C4-2B (cell line): Measurements from ENCODE around the gene CYREN.

Experiments used
- H3K27ac ChIP-seq: fragments of 450-650 bp; 2 replicates; pipeline ENCODE4 v1.5.1; 2017
- ZFX ChIP-seq: fragments of 450-650 bp; IDR thresholded peaks from 2 replicates; pipeline ENCODE4 v1.6.1; 2017
- TF ChIP-seq, protein P1 (sequence below): fragments of 450-650 bp; conservative IDR thresholded peaks from 2 replicates; pipeline ENCODE4 v1.5.1; 2017; ENCODE audit warnings: mild to moderate bottlenecking

CYREN gene

DNA sequence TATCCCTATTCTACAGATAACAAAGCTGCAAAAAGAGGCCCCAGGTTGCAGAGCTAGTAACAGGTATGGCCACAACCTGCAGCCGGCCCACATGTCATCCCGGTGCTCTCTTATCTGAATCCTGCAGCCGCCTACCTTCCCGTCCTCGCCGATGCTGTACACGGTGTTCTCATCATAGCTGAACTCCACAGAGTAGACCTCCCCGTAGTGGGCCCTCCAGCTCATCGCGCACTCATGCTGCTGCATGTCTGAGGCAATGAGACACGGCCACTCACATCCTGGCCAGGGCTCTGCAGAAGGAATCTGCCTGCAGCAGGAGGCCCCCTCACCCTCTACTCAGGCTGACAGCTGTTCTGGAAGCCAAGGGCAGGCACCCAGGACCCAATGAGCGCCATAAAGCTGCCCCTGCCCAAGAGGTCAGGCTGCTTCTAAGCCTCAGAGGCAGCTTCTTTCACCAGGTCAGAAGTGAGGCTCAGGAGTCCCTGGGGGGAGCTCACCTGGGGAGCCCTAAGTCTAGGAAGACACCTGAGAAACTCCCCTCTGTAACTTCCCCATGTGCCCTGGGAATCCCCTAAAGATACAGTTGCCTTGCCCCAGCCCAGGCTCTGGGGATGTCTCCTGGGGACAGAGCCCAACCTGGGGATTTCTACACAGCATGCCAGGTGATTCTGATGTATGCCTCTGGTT is 17.9 kb upstream of the CYREN start:
- H3K27ac ChIP-seq, result no peak overlapping the region
- TF ChIP-seq ZFX, result no peak
- TF ChIP-seq, protein P1, sequence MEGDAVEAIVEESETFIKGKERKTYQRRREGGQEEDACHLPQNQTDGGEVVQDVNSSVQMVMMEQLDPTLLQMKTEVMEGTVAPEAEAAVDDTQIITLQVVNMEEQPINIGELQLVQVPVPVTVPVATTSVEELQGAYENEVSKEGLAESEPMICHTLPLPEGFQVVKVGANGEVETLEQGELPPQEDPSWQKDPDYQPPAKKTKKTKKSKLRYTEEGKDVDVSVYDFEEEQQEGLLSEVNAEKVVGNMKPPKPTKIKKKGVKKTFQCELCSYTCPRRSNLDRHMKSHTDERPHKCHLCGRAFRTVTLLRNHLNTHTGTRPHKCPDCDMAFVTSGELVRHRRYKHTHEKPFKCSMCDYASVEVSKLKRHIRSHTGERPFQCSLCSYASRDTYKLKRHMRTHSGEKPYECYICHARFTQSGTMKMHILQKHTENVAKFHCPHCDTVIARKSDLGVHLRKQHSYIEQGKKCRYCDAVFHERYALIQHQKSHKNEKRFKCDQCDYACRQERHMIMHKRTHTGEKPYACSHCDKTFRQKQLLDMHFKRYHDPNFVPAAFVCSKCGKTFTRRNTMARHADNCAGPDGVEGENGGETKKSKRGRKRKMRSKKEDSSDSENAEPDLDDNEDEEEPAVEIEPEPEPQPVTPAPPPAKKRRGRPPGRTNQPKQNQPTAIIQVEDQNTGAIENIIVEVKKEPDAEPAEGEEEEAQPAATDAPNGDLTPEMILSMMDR, result no peak

DNA sequence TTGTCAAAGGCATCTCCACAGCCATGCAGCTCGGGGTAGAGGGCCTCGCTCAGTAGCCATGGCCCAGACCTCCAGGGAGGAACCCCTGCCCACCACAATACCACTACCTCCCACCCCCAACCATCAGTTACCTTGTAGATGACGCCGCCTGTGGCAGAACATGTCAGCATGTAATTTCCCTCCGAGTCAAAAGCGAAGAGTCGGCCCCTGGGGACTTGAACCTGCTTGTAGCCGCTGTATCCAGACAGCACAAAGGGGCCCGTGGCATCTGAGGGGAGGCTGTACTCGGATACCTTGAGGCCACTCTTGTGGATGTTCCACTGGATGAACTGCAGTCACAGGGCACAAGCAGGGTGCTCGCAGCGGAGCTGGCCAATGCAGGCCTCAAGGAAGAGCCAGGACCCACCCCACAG is 16.3 kb upstream of the CYREN start:
- H3K27ac ChIP-seq, result no peak overlapping the region
- TF ChIP-seq, protein P1, result no peak
- TF ChIP-seq ZFX, result no peak

DNA sequence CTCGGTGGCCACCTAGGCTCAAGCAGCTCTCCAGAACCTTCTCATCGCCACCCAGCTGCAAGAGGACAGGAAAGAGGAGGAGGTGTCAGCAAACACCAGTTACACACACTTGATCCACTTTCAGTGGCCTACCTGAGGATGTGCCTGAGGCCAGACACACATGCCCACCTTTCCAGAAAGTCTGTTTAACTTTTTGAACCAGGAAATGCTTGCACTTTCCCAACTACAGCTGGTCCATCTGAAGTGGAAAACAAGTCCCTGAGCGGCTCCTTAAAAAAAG is 15.7 kb upstream of the CYREN start:
- H3K27ac ChIP-seq, result no peak overlapping the region
- TF ChIP-seq, protein P1, result no peak
- no peak for TF ChIP-seq ZFX

DNA sequence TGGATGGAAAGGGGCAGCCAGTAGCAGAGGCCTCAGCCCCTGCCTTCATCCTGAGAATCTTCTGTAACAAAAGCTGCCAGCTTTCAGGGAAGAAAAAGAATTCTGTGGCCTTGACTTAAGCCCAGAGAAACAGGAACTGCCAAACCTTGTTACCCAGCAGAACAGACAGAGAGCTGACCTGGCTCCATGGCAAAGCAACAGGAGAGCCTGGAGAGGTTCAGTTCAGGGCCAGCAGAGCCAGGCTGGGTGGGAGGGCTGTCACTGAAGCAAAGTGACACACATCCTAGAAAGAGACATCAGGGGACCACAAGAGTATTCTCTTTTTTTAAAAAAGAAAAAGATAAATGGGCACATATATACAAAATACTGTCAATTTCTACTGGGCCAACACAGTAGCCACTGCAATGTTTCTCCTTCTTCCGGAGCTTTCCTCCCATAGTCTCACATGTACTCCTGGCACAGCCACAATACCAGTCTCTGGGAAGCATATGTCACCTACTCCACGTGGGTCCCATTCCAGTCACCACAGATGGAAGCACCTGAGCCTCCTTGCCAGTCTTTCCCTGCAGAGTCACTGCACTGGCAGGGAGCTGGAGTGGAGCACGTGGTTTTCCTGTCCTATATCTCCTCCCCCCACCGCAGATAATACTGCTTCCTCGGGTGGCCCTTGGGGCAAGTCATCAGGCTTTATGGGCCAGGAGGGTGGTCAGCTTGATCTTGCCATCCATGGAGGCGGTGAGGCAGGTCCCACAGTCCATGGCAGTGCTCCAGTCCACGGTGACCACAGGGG is 15.2 kb upstream of the CYREN start:
- H3K27ac ChIP-seq, result no peak overlapping the region
- TF ChIP-seq, protein P1, result no peak
- no peak for TF ChIP-seq ZFX

DNA sequence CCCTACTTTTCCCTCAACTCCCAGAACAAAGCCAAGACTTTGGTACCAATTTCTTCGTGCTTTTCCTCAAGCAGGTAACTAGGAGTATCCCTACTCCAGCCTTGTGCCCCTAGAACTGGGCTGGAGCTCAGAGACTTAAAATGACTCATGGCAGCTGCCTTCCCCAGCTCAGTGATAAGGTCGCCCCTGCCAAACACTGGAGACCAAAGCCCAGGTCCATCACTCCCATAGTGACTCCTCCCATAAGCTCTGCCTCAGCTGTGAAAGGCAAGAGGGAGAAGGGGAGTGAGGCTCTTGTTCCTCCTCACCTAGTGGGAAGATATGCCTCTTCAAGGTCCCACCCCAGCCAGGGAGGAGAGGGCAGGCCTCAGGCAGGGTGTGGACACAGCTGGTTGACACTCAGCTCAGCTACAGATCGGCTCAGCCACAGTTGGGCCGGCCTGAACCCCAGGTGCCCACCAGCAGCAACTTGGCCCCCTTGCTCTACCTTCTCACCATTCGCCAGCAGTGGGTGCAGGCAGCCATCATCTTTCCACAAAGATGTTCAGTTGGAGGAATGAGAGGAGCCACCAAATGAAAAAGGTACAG is 13.8 kb upstream of the CYREN start:
- TF ChIP-seq, protein P1, result no peak
- TF ChIP-seq ZFX, result no peak
- no peak overlapping the region for H3K27ac ChIP-seq

DNA sequence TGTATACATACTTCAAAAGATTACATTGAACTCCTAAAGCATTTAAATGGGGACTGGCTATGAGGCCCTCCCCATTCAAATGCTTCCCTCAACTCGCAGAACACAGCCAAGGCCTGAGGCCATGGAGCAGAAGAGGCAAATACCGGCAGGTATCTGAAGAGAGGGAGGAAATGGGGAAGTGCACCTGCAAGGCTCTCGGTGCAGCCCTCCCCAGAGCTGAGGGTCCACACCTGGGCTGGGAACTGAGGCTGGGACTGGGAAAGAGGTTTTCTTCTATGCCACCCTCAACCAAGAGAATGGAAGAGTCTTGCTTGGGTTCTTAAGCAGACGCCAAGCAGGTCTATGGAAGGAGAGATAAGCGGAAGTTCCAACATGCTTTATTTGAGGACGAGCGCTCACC is 13.0 kb upstream of the CYREN start:
- no peak overlapping the region for H3K27ac ChIP-seq
- no peak for TF ChIP-seq ZFX

DNA sequence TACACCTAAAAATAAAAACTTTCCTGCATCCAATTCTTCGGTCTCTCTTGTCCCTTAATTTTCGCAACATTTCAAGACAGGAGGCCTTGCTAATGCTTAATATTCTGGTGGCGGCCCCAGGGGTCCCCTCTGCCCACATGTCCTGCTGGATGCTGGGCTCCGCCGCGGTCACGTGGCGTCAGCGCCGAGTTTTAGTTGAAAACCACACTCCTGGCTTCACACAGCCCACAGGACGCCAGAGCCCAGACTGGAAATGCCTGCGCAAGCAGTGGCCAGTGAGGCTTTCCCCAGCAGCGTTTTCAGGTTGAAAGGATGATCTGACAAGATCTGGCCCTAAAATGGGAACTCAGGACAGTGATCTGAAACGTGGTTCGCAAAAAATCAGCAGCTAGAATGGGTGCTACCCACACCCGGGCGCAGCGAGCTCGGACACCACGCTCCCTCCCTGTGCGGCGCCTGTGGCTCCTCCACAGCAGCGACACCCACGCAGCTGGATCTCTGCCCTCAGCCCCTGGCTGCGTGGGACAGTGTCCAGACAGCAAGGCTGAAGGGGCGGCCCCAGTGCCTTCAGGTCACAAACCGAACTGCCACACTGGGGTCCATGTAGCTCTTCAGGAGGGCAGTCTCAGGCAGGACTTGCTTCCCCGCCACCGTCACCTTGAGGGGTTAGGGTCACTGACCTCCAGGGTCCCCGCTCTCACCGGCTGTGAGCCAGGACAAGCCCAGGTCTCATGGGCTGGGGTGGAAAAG is 11.6 kb upstream of the CYREN start:
- TF ChIP-seq, protein P1, result no peak
- TF ChIP-seq ZFX, result no peak
- H3K27ac ChIP-seq, result no peak overlapping the region
